Measurements from ENCODE around the gene WFIKKN1.

Gene WFIKKN1

GRCh38 chr16:652454-653305, 21.9 kb downstream of the WFIKKN1 start:
- WGBS (ENCODE audit: extremely low coverage, insufficient coverage, insufficient read length) = no CpG with 5 or more reads among the region's 28 CpGs
- peaks cover 6% of the 10 kb centered on the region for H3K79me2 ChIP-seq (ENCODE audit: control insufficient read depth, insufficient read depth, low read length, poor library complexity)
- no peak overlapping the region for H2BK12ac ChIP-seq (ENCODE audit: low read length)
- H3K9ac ChIP-seq (ENCODE audit: low read length) = no peak overlapping the region
- H3K4me2 ChIP-seq (ENCODE audit: low read length) = no peak overlapping the region
- no peak overlapping the region for H2BK120ac ChIP-seq (ENCODE audit: insufficient read depth, low read length, poor library complexity)
- H3K79me1 ChIP-seq (ENCODE audit: low read length) = peaks cover 11% of the 10 kb centered on the region
- no peak overlapping the region for H4K8ac ChIP-seq (ENCODE audit: low read depth, low read length)
- peaks cover 32 to 35% of the 10 kb centered on the region in 2 experiments for H3K36me3 ChIP-seq (ENCODE audit: control insufficient read depth in 1 of 2, insufficient read depth in 2 of 2, low read length in 2 of 2)
- no peak overlapping the region for H3K18ac ChIP-seq (ENCODE audit: low read length)
- no peak overlapping the region for H3K14ac ChIP-seq (ENCODE audit: low read length)
- no peak overlapping the region for H2AK5ac ChIP-seq (ENCODE audit: low read length)
- no peak overlapping the region for H2BK5ac ChIP-seq (ENCODE audit: low read depth, low read length, poor library complexity)
- H3K23ac ChIP-seq (ENCODE audit: low read length) = no peak overlapping the region
- no peak overlapping the region for H4K12ac ChIP-seq (ENCODE audit: low read depth, low read length)
- H3K4ac ChIP-seq (ENCODE audit: low read depth, low read length) = no peak overlapping the region
- no peaks in the 10 kb centered on the region for H3K27me3 ChIP-seq (ENCODE audit: insufficient read depth, low read length)
- H4K91ac ChIP-seq (ENCODE audit: low read depth, low read length) = no peak overlapping the region
- no peak for DNase-seq
- peaks cover 8 to 9% of the 10 kb centered on the region in 2 experiments for H3K4me1 ChIP-seq (ENCODE audit: control insufficient read depth in 1 of 2, insufficient read depth in 2 of 2, low read length in 2 of 2)
- H3K27ac ChIP-seq (ENCODE audit: low read depth, low read length) = no peak overlapping the region
- H2AFZ ChIP-seq (ENCODE audit: insufficient read depth, low read length, poor library complexity) = no peak overlapping the region
- H3K4me3 ChIP-seq (ENCODE audit: low read depth, low read length) = no peak overlapping the region
- H3K9me3 ChIP-seq (ENCODE audit: insufficient read depth, low read depth, low read length) = no peaks in the 10 kb centered on the region

- no peak overlapping the region for H3K18ac ChIP-seq (ENCODE audit: low read length)
- no peaks in the 10 kb centered on the region for H3K4me1 ChIP-seq (ENCODE audit: control insufficient read depth in 1 of 2, insufficient read depth in 2 of 2, low read length in 2 of 2)
- H3K4ac ChIP-seq (ENCODE audit: low read depth, low read length) = no peak overlapping the region
- H4K91ac ChIP-seq (ENCODE audit: low read depth, low read length) = no peak overlapping the region
- no peak overlapping the region for H2AFZ ChIP-seq (ENCODE audit: insufficient read depth, low read length, poor library complexity)
- no peak overlapping the region for H4K12ac ChIP-seq (ENCODE audit: low read depth, low read length)
- H2BK12ac ChIP-seq (ENCODE audit: low read length) = no peak overlapping the region
- no peak overlapping the region for H4K8ac ChIP-seq (ENCODE audit: low read depth, low read length)
- no peak overlapping the region for H3K4me2 ChIP-seq (ENCODE audit: low read length)
- no peaks in the 10 kb centered on the region for H3K9me3 ChIP-seq (ENCODE audit: insufficient read depth, low read depth, low read length)
- H3K4me3 ChIP-seq (ENCODE audit: low read depth, low read length) = no peak overlapping the region
- no peaks in the 10 kb centered on the region for H3K27me3 ChIP-seq (ENCODE audit: insufficient read depth, low read length)
- peaks cover 44 to 46% of the 10 kb centered on the region in 2 experiments for H3K36me3 ChIP-seq (ENCODE audit: control insufficient read depth in 1 of 2, insufficient read depth in 2 of 2, low read length in 2 of 2)
- H2BK120ac ChIP-seq (ENCODE audit: insufficient read depth, low read length, poor library complexity) = no peak overlapping the region
- peaks cover 4% of the 10 kb centered on the region for H3K79me2 ChIP-seq (ENCODE audit: control insufficient read depth, insufficient read depth, low read length, poor library complexity)
- no peak overlapping the region for H3K27ac ChIP-seq (ENCODE audit: low read depth, low read length)
- no peak for DNase-seq
- peaks cover 4% of the 10 kb centered on the region for H3K79me1 ChIP-seq (ENCODE audit: low read length)
- no peak overlapping the region for H2AK5ac ChIP-seq (ENCODE audit: low read length)
- H3K9ac ChIP-seq (ENCODE audit: low read length) = no peak overlapping the region
- H2BK5ac ChIP-seq (ENCODE audit: low read depth, low read length, poor library complexity) = no peak overlapping the region
- WGBS (ENCODE audit: extremely low coverage, insufficient coverage, insufficient read length) = no CpG with 5 or more reads among the region's 12 CpGs
- H3K23ac ChIP-seq (ENCODE audit: low read length) = no peak overlapping the region
- no peak overlapping the region for H3K14ac ChIP-seq (ENCODE audit: low read length)
Observed at GRCh38 chr16:654034-654433, 23.2 kb downstream of the WFIKKN1 start.

DNA sequence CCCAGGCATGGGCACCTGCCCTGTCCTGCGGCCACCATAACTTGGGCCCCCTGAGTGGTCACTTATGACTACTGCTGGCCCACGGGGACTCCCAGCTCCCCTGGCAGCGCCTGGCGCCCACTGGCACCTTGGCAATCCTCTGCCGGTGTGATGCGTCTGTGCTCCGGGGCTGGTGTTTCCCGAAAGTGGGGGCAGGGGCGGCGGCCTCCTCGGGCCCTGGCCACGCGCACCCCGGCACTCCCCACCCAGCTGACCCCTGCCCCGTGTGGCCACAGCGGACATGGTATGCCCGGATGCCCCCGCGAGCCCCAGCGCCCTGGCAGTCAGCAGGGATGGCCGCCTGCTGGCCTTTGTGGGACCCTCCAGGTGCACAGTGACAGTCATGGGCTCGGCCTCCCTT, 26.7 kb downstream of the WFIKKN1 start:
- no peak overlapping the region for H3K4ac ChIP-seq (ENCODE audit: low read depth, low read length)
- peaks cover 42 to 52% of the 10 kb centered on the region in 2 experiments for H3K36me3 ChIP-seq (ENCODE audit: control insufficient read depth in 1 of 2, insufficient read depth in 2 of 2, low read length in 2 of 2)
- no peaks in the 10 kb centered on the region for H3K9me3 ChIP-seq (ENCODE audit: insufficient read depth, low read depth, low read length)
- H4K91ac ChIP-seq (ENCODE audit: low read depth, low read length) = no peak overlapping the region
- H4K12ac ChIP-seq (ENCODE audit: low read depth, low read length) = no peak overlapping the region
- H3K79me1 ChIP-seq (ENCODE audit: low read length) = no peaks in the 10 kb centered on the region
- no peak overlapping the region for H3K4me3 ChIP-seq (ENCODE audit: low read depth, low read length)
- no peak overlapping the region for H2AFZ ChIP-seq (ENCODE audit: insufficient read depth, low read length, poor library complexity)
- H3K79me2 ChIP-seq (ENCODE audit: control insufficient read depth, insufficient read depth, low read length, poor library complexity) = no peaks in the 10 kb centered on the region
- WGBS (ENCODE audit: extremely low coverage, insufficient coverage, insufficient read length) = no CpG with 5 or more reads among the region's 22 CpGs
- no peak overlapping the region for H3K27ac ChIP-seq (ENCODE audit: low read depth, low read length)
- no peak overlapping the region for H4K8ac ChIP-seq (ENCODE audit: low read depth, low read length)
- no peaks in the 10 kb centered on the region for H3K27me3 ChIP-seq (ENCODE audit: insufficient read depth, low read length)
- no peak overlapping the region for H2BK12ac ChIP-seq (ENCODE audit: low read length)
- no peak overlapping the region for H3K4me2 ChIP-seq (ENCODE audit: low read length)
- H3K4me1 ChIP-seq (ENCODE audit: control insufficient read depth in 1 of 2, insufficient read depth in 2 of 2, low read length in 2 of 2) = peaks cover 6 to 8% of the 10 kb centered on the region in 2 experiments
- no peak overlapping the region for H3K14ac ChIP-seq (ENCODE audit: low read length)
- H2AK5ac ChIP-seq (ENCODE audit: low read length) = no peak overlapping the region
- H3K18ac ChIP-seq (ENCODE audit: low read length) = no peak overlapping the region
- H2BK120ac ChIP-seq (ENCODE audit: insufficient read depth, low read length, poor library complexity) = no peak overlapping the region
- no peak overlapping the region for H3K23ac ChIP-seq (ENCODE audit: low read length)
- H2BK5ac ChIP-seq (ENCODE audit: low read depth, low read length, poor library complexity) = no peak overlapping the region
- DNase-seq = no peak
- no peak overlapping the region for H3K9ac ChIP-seq (ENCODE audit: low read length)

DNA sequence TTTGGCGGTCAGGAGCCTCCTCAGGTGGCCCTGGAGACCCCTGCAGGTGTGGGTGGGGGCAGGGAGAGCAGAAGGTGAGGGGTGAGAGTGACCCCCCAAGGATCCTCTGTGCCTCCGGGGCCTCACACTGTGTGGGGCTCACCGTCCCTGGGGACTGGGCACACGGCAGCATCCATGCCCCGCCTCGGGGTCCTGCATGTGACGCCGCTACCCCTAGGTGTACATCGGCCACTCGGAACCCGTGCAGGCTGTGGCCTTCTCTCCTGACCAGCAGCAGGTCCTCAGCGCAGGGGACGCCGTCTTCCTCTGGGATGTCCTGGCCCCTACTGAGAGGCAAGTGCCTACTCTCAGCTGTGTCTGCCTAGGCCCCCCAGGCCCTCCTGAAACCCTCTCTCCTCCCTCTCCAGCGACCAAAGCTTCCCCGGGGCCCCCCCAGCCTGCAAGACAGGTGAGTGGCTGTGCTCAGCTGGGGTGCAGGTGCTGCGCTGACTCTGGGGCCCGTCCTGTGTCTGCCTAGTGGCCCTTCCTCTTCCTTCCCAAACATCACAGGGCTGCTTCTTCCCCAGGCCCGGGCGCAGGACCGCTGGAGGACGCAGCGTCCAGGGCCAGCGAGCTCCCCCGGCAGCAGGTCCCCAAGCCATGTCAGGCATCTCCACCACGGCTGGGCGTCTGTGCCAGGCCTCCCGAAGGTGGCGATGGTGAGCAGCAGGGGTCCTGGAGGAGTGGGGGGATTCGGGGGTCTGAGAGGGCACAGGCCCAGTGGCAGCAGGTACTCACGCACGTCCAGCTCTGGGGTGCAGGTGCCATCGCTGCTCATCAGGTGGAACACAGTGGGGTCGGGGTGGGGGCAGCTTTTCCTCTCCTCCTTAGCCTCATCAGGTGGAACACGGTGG, 28.1 kb downstream of the WFIKKN1 start:
- H2BK120ac ChIP-seq (ENCODE audit: insufficient read depth, low read length, poor library complexity) = no peak overlapping the region
- peaks cover 32 to 51% of the 10 kb centered on the region in 2 experiments for H3K36me3 ChIP-seq (ENCODE audit: control insufficient read depth in 1 of 2, insufficient read depth in 2 of 2, low read length in 2 of 2)
- H4K8ac ChIP-seq (ENCODE audit: low read depth, low read length) = no peak overlapping the region
- H3K4ac ChIP-seq (ENCODE audit: low read depth, low read length) = no peak overlapping the region
- H2AFZ ChIP-seq (ENCODE audit: insufficient read depth, low read length, poor library complexity) = no peak overlapping the region
- no peaks in the 10 kb centered on the region for H3K9me3 ChIP-seq (ENCODE audit: insufficient read depth, low read depth, low read length)
- H2AK5ac ChIP-seq (ENCODE audit: low read length) = no peak overlapping the region
- no CpG with 5 or more reads among the region's 35 CpGs for WGBS (ENCODE audit: extremely low coverage, insufficient coverage, insufficient read length)
- no peak overlapping the region for H3K27ac ChIP-seq (ENCODE audit: low read depth, low read length)
- no peak for DNase-seq
- no peak overlapping the region for H3K23ac ChIP-seq (ENCODE audit: low read length)
- H2BK12ac ChIP-seq (ENCODE audit: low read length) = no peak overlapping the region
- no peaks in the 10 kb centered on the region for H3K79me2 ChIP-seq (ENCODE audit: control insufficient read depth, insufficient read depth, low read length, poor library complexity)
- peaks cover 6 to 8% of the 10 kb centered on the region in 2 experiments for H3K4me1 ChIP-seq (ENCODE audit: control insufficient read depth in 1 of 2, insufficient read depth in 2 of 2, low read length in 2 of 2)
- H3K14ac ChIP-seq (ENCODE audit: low read length) = no peak overlapping the region
- no peak overlapping the region for H3K4me3 ChIP-seq (ENCODE audit: low read depth, low read length)
- H3K18ac ChIP-seq (ENCODE audit: low read length) = no peak overlapping the region
- H4K12ac ChIP-seq (ENCODE audit: low read depth, low read length) = no peak overlapping the region
- H3K27me3 ChIP-seq (ENCODE audit: insufficient read depth, low read length) = no peaks in the 10 kb centered on the region
- H3K4me2 ChIP-seq (ENCODE audit: low read length) = no peak overlapping the region
- H3K9ac ChIP-seq (ENCODE audit: low read length) = no peak overlapping the region
- H3K79me1 ChIP-seq (ENCODE audit: low read length) = no peaks in the 10 kb centered on the region
- no peak overlapping the region for H2BK5ac ChIP-seq (ENCODE audit: low read depth, low read length, poor library complexity)
- H4K91ac ChIP-seq (ENCODE audit: low read depth, low read length) = no peak overlapping the region
